ENCODE measurements around the gene RBM6.

- TF ChIP-seq ETV1 (tag; conservative IDR thresholded peaks at IDR 0.05; ENCODE audit: low read depth): no peak
- no peak for TF ChIP-seq ZFP36 (IDR thresholded peaks at IDR 0.05; ENCODE audit: low read depth, low read length, partially characterized antibody)
- TF ChIP-seq CUX1 (CRISPR knock-in tag; IDR thresholded peaks at IDR 0.05): no peak
- TF ChIP-seq TARDBP (IDR thresholded peaks at IDR 0.05): no peak
- TF ChIP-seq SETDB1 (IDR thresholded peaks at IDR 0.05; ENCODE audit: low read length): no peak
- no peak for TF ChIP-seq ZKSCAN1 (IDR thresholded peaks at IDR 0.05; ENCODE audit: low read depth, low read length)
- no peak for TF ChIP-seq THRA (IDR thresholded peaks at IDR 0.05)
- TF ChIP-seq CHD1 (IDR thresholded peaks at IDR 0.05; ENCODE audit: low read length): no peak
- no peak for TF ChIP-seq ATF2 (CRISPR knock-in tag; IDR thresholded peaks at IDR 0.05)
- TF ChIP-seq CTCF (IDR thresholded peaks at IDR 0.05 in 2 of 3, conservative IDR thresholded peaks at IDR 0.05 in 1 of 3; ENCODE audit: insufficient read depth in 2 of 3, low read depth in 1 of 3, low read length in 3 of 3): no peak
- TF ChIP-seq USF1 (CRISPR knock-in tag; IDR thresholded peaks at IDR 0.05): no peak
- TF ChIP-seq GTF2E2 (tag; IDR thresholded peaks at IDR 0.05): no peak
- no peak for TF ChIP-seq SIX5 (IDR thresholded peaks at IDR 0.05; ENCODE audit: borderline replicate concordance in 1 of 2, insufficient read depth in 1 of 2, low read depth in 1 of 2, low read length in 2 of 2)
These were observed 128.2 kb downstream of the RBM6 start for GRCh38 chr3:50068134-50068533.
